ENCODE data around the gene PSPC1.
"Not testable (repeated sequence)": the region's sequence is repeated elsewhere in the genome, so short reads cannot be mapped to it uniquely, and the experiment has no call there.

The PSPC1 gene

DNA sequence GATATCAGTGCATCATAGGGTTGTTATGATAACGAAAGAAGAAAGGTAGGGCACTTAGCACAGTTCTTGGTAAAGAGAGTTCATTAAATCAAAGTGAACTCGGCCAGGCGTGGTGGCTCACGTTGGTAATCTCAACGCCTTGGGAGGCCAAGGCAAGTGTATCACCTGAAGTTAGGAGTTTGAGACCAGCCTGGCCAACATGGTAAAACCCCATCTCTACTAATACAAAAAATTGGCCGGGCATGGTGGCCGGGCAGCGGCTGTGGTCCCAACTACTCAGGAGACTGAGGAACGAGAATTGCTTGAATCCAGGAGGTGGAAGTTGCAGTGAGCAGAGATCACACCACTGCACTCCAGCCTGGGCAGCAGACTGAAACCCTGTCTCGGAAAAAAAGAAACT lies 19.1 kb downstream of the PSPC1 start:
- DNase-seq, result no peak

GRCh38 chr13:19759669-19760068 lies 23.1 kb downstream of the PSPC1 start:
- peak in 1 of 2 experiments; percentile 8 for DNase-seq

DNA sequence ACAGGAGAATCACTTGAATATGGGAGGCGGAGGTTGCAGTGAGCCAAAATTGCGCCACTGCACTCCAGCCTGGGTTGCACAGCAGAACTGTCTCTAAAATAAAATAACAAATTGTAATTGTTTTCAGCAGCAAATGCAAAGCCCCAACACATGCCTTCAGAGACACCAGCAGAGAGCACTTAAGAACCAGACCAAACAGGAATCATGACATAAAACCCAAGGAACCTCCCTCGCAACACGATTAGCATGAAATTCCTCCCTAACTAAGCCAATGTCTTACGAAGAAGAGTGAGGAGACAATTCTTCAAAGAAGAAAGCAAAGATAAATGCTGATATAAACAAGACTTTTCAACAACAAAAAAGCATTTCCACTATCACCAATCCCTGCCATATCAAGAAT lies 40.1 kb downstream of the PSPC1 start:
- DNase-seq, result no peak

GRCh38 chr13:19737844-19738557 lies 44.7 kb downstream of the PSPC1 start:
- no peak for DNase-seq

DNA sequence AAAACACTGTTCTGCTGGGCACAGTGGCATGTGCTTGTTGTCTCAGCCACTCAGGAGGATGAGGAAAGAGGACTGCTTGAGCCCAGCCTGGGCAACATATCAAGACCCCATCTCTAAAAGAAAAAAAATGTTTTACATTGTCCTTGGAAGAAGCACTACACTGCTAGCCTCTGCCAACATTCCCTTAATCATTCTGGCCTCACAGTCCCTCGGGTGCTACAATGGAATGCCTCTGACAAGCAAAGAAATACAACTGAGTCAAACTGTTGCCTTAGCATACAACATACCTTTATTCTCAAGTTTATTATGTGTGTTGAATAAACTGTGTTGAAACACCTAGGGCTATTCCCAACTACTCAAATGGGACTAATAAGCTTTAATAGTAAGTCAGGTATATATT lies 56.1 kb downstream of the PSPC1 start:
- DNase-seq, result no peak

DNA sequence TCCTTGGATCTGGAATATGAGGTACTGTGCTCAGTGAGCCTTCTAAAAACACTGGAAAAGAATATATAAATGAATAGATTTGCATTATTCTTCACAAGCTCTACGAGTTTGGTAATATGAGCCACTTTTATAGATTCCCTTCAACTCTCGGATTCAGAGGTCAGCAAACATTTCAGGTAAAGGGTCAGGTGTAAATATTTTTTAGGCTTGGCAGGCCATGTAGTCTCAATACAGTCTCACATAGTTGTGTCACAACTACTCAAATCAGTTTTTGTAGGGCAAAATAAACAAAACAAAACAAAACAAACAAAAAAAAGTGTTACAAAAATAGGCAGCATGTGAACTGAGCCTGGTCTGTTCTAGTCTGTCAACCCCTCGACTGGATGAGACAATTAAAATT lies 57.4 kb downstream of the PSPC1 start:
- no peak for DNase-seq

DNA sequence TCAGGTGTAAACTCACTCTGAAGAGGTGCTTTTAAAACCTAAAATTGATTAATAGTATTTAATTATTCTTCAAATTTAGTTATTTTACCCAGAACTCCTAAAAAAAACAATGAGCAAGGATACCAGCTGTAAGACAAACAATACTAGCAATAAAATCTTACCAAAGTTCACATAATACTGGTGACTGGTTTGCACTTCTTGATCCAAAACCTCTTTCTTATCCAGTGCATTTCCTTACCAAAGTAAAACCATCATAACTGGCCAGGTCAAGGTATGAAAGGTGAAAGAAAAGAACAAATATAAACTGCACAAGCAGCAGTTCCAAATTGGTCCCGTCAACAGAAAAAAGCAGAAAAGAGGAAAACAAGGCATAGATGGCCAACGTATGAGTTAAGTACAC lies 62.7 kb downstream of the PSPC1 start:
- no peak for DNase-seq

- DNase-seq, result no peak
Measured at GRCh38 chr13:19713186-19713965, 69.4 kb downstream of the PSPC1 start.

GRCh38 chr13:19709782-19710181 lies 73.0 kb downstream of the PSPC1 start:
- DNase-seq, result not testable (repeated sequence)

DNA sequence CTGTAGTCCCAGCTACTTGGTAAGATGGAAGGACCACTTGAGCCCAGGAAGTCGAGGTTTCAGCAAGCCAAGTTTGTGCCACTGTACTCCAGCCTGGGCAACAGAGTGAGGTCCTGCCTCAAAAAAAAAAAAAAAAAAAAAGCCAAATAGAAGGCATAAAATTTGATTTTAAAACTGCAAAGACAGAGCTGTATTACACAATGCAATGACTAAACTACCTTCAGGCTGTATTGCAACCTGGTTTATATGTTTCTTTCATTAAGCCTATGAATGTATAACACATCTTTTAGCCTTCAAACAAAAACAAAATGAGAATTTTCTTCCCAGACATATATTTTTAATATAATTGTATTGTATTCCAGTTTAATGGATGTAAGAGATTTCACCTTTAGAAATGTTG lies 73.7 kb downstream of the PSPC1 start:
- DNase-seq, result not testable (repeated sequence)

DNA sequence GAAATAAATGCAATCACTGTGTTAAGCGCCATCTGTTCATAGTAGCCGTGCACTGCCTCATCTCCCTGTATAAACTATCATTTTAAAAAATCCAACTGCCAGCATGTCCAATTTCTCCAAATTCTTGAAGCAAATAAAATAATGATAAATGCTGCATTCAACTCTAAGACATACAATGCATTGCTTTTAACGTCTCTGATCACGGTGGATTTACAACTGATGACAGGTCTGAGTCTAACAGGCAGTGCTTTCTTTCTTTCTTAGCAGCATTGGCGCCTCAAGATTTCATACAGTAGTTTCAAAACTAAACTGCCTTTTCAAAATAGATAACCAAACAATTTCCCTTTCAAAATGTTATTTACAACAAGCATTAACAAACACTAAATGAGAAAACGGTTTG lies 78.5 kb downstream of the PSPC1 start:
- not testable (repeated sequence) for DNase-seq

- not testable (repeated sequence) for DNase-seq
Measured at GRCh38 chr13:19701619-19702018, 81.1 kb downstream of the PSPC1 start.

DNA sequence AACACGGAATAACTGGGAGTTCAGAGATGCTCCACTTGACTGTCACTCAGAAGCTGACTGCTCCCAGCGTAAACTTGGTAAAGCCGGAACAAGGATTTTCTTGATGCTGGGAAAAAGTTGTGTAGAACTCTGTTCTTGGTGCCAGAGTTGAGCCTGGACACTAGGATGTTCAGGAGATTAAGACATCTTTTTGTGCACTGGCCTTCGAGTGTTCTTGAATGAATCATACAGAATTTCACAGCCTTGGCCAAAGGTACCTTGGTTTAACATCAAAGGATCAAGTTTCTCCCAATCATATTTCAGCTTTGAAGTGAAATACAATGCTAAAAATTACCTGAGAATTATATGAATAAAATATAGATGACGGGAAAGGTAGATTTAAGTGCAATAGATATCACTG lies 81.8 kb downstream of the PSPC1 start:
- DNase-seq, result not testable (repeated sequence)

GRCh38 chr13:19695829-19696228 lies 86.9 kb downstream of the PSPC1 start:
- DNase-seq, result no peak

DNA sequence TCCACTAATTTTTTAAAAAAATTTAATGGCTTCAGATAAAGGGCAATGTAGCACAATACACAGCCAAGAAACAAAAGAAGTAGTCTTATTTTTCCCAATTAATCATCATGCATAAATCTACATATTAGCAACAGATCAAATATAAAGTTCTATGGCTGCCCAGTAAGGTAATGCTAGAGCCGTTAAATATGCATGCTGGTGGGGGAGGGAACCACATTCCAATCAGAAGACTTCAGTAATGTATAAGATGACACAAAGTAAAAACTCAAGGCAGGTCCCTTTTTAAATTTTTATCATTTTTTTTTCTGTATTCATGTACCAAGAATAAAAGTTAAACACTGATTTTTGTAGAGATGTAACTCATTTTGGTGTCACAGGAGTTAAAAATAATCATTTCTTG lies 87.3 kb downstream of the PSPC1 start:
- no peak for DNase-seq

GRCh38 chr13:19691447-19691846 lies 91.3 kb downstream of the PSPC1 start:
- not testable (repeated sequence) for DNase-seq

- no peak for DNase-seq
Measured at GRCh38 chr13:19685437-19685836, 97.3 kb downstream of the PSPC1 start.

DNA sequence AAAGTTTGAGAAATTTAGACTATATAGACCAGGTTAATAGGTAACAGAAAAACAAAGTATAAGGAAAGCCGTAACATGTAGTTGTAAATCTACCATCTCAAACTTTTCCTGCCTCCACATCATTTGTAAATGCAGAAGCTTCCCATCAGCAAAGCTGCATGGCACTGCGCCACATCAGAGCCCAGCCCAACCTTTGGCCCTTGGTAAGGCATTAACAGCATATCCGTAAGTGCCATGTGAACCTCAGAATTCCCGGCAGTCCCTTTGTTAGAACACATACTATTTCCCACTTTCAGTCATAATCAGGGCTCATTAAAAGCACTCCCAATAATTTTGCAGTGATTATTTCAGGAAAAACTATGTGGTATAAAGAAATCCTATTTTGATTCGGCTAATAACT lies 97.7 kb downstream of the PSPC1 start:
- DNase-seq, result no peak

GRCh38 chr13:19681517-19681916 lies 101.2 kb downstream of the PSPC1 start:
- no peak for DNase-seq

GRCh38 chr13:19680751-19681150 lies 102.0 kb downstream of the PSPC1 start:
- DNase-seq, result no peak

DNA sequence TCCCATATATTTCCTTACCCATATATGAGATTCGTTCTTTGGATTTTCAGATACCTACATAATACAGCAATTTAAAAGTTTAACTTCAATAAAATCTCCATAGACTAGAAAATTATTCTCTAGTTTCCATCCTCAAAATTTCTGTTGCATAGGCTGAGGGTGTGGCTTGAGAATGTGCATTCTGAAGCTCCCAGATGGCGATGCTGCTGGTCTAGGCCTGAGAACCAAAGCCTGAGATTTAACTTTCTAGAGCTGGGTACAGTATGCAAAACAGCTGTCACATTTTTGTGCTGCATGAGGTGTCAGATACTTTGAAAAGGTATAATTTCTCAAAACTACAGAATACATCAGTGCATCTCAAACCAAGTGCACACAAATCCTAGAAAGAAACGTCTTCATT lies 106.6 kb downstream of the PSPC1 start:
- no peak for DNase-seq

- DNase-seq, result no peak
Measured at GRCh38 chr13:19674898-19675297, 107.8 kb downstream of the PSPC1 start.

GRCh38 chr13:19673473-19674430 lies 109.0 kb downstream of the PSPC1 start:
- DNase-seq, result no peak
